SU-DHL-6 (cell line): ENCODE results near the gene ZNF446.

Experiments
- CTCF ChIP-seq: fragments of 200-600 bp; sonication (generic); IDR thresholded peaks from one replicate; pipeline ENCODE4 v1.5.1; 2017; ENCODE audit warnings: antibody characterized with exemption, mild to moderate bottlenecking, low read length, moderate library complexity; ENCODE audit not compliant: insufficient read depth, poor library complexity, severe bottlenecking
- EZH2phosphoT487 ChIP-seq: fragments of 200-600 bp; sonication (generic), shearing (Covaris generic); conservative IDR thresholded peaks from 2 replicates; pipeline ENCODE4 v1.6.1; 2018; ENCODE audit warnings: mild to moderate bottlenecking, antibody characterized with exemption, low read length, moderate library complexity, mixed read lengths

GRCh38 chr19:58509731-58510083, 33.6 kb downstream of the ZNF446 start:
- TF ChIP-seq CTCF, result no peak
- TF ChIP-seq EZH2phosphoT487, result no peak
